ENCODE data around the gene DISC1.

The DISC1 gene

DNA sequence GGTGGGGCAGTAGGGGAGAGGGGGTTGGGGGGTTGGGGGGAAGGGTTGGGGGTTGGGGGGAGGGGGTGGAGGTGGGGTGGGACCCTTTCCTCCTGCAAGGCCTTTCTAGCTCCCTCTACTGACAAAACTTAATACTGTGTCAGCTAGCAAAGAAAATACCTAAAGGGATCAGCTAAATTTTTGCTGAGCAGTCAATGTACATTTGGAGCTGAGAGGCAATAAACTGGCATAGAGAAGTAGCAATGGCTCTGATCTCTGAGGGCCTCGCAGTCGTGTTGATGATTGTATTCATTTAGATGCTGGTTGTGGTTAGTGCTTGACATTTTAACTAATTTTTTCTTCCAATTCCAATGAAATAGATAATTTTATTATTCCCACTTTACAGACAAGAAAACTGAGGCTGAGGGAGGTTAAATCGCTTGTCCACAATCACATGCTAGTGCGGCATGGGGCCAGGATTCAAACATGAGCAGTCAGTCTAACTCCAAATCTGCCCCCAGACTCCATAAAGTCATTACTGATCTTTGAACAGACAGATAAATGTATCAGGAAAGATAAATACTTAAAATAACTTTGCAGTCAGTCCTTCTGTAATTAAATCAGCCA is 357.1 kb downstream of the DISC1 start:
- no peak for TF ChIP-seq ZFX (IDR thresholded peaks at IDR 0.05)
- TF ChIP-seq, protein P1, sequence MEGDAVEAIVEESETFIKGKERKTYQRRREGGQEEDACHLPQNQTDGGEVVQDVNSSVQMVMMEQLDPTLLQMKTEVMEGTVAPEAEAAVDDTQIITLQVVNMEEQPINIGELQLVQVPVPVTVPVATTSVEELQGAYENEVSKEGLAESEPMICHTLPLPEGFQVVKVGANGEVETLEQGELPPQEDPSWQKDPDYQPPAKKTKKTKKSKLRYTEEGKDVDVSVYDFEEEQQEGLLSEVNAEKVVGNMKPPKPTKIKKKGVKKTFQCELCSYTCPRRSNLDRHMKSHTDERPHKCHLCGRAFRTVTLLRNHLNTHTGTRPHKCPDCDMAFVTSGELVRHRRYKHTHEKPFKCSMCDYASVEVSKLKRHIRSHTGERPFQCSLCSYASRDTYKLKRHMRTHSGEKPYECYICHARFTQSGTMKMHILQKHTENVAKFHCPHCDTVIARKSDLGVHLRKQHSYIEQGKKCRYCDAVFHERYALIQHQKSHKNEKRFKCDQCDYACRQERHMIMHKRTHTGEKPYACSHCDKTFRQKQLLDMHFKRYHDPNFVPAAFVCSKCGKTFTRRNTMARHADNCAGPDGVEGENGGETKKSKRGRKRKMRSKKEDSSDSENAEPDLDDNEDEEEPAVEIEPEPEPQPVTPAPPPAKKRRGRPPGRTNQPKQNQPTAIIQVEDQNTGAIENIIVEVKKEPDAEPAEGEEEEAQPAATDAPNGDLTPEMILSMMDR (conservative IDR thresholded peaks at IDR 0.05), result no peak; the same call in 1 of the 2 replicates
- no peak overlapping the region for H3K27ac ChIP-seq

DNA sequence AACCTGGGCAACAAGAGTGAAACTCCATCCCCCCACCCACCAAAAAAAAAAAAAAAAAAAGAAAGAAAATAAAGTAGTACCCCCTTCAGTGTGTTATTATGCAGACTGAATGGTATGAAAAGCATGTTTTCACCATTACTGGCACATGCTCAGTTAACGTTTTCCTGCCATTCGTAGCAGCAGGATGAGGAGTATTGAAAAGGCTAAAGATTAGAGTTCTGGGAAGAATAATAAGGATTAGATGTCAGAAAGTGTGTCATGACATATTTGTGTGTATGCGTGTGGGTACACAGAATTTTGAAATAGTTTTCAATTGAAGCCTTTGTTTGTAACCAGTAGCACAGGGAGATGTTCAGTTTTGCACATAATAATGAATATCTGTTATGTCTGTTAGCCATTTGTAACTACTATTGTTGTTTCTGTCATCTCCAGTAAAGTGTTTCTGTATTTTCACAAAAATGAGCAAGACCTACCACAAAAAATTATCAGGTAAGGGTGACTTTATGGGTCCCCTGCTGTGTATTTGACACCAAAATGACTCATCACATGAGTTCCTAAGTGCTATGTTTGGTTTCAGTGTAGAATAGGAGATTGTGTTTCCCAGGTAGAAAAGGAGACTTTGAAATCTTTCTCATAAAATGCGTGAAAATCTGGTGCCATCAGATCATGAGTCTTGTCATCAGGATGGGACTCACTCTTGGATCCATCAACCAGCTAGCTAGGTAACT is 358.9 kb downstream of the DISC1 start:
- no peak overlapping the region for H3K27ac ChIP-seq
- TF ChIP-seq, protein P1 (conservative IDR thresholded peaks at IDR 0.05), result no peak
- TF ChIP-seq ZFX (IDR thresholded peaks at IDR 0.05), result no peak

DNA sequence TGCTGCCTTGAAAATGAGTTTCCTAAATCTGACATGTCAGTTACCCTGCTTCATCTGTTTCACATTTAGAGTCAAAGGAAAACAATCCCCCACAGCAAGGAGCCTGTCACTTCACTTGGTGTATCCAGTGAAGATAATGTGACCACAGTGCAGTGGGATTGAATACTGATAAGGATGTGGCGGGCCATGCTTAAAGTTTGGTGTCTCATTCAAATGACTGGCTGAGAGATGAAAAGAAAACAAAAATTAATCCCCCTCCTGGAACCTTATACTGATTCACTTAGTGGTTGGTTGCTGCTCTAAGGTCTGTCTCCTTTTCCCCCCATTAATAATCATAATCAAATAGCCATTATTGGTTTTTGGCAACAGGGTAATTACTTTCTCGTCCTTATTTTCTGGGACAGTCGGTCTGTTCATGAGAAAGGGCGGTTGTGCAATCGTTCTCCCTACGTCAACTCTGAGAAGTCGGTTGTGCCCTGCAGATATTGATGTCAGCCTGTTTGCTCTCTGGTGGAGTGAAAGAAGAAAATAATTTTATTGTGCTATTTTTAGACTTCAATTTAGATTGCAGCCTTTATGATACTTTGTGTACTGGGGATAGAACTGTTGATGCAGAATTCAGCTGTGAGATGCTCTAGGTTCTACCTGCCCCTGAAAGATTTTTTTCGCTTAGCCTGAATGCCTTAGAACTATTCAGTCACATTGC is 360.2 kb downstream of the DISC1 start:
- H3K27ac ChIP-seq, result no peak overlapping the region
- TF ChIP-seq ZFX (IDR thresholded peaks at IDR 0.05), result no peak
- TF ChIP-seq, protein P1 (conservative IDR thresholded peaks at IDR 0.05), result no peak

DNA sequence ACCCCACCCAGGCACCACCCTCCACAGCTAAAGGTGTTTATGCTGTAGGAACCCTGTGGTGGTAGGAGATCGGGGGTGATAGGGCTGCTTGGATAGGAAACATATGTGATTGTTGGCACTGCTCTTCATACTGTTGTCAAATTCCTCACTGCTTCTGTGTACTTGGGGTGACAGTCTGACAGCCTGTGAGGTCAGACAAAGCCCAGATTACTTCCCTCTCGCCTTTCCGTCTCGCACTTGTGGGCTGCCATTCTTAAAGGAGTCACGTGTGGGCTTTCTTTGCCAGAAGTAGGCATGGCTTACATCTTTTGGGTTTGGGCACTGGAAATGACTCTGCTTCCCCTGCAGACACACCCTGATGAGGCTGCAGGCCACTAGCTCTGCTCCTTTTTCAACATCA is 363.8 kb downstream of the DISC1 start:
- TF ChIP-seq, protein P1 (conservative IDR thresholded peaks at IDR 0.05), result no peak
- TF ChIP-seq ZFX (IDR thresholded peaks at IDR 0.05), result no peak
- H3K27ac ChIP-seq, result no peak overlapping the region

DNA sequence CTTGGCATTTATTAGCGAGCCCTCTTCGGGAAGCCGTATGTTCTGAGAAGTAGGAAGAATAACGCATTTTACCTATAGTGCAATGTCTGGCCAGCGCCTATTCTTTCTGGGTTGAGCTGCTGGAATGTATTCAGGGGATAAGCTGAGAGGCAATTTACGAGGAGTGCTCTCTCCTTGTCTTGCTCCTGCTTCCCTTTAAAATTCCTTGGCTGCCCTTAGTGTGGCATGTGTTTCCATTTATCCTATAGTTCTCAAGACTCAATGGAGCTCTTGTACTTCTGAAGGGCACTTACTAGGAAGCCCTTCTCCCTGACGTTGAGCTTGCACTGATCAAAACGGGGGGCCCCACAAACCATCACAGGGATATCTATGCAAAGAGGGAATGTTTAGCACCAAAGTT is 364.6 kb downstream of the DISC1 start:
- TF ChIP-seq ZFX (IDR thresholded peaks at IDR 0.05), result no peak
- TF ChIP-seq, protein P1 (conservative IDR thresholded peaks at IDR 0.05), result no peak
- H3K27ac ChIP-seq, result no peak overlapping the region

DNA sequence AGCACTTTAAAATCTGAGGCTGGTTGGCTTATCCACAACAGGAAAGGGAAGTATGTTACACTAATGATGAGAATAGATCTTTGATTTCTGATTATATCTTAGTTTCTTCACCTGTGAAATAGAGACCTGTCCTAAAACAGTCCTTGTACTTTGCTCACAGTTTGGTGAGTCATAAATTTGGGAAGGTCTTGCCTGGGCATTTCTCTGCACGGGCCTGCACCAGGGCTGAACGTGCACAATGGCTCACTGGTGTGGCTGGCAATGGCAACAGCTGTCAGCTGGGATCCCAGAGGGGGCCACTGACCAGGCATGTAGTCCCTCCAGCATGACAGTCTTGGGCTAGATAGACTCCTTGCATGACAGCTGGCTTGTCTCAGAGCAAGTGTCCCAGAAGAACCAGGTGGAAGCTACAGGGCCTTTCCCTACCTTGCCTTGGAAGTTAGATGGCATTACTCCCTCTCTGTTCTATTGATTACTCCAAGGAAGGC is 367.4 kb downstream of the DISC1 start:
- TF ChIP-seq, protein P1 (conservative IDR thresholded peaks at IDR 0.05), result no peak
- TF ChIP-seq ZFX (IDR thresholded peaks at IDR 0.05), result no peak

DNA sequence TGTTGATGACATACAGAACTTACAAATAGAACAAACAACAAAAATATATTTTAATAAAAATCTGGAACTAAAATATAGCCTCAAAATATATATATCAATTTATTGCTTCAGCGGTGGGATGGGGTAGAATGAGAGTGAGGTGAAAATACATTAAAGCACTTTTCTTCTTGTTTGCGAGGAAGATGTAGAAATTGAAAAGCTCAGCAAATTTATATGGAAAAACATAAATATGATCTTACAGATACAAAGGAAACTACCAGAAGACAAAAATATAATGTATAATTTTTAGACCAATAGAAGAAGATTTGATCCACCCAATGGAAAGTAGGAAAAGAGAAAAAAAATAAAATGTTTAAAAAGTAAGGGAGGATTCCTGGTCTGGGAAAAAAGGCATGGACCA is 372.2 kb downstream of the DISC1 start:
- H3K27ac ChIP-seq, result no peak overlapping the region
- no peak for TF ChIP-seq ZFX (IDR thresholded peaks at IDR 0.05)
- TF ChIP-seq, protein P1 (conservative IDR thresholded peaks at IDR 0.05), result no peak

More for the DNA sequence above, 367.4 kb downstream of the DISC1 start:
- H3K27ac ChIP-seq, result no peak overlapping the region
